Measurements from ENCODE around the gene HDLBP. TPM values are rescaled to one million over a fixed set of nuclear protein-coding genes. Genes with fewer than 3 reads are reported as not detected.

Gene HDLBP
- total and polyA plus RNA-seq, 10 of the 15 experiments (the other 5 are each of a cell fraction or from before 2014, with no cell fraction given): 19.5 to 383 (median 249) TPM

DNA sequence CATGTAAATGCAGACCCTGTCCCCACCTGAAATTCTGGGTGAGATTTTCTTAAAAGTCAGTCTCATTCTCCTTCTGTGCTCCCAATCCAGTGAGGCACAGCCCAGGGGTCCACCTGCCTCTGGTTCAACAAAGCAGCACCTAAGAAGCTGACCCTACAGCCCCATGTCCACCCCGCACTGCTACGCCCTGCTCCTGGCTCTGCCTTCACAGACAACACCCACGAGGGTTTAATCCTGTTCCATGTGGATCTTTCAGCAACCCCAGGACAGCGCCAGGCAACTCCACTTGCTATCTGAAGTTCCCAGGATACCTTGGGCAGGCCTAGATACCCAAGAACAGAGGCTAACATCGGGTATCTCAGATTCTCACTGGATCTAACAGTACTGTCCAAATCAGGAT, 44.9 kb downstream of the HDLBP start:
- SMC1A ChIA-PET (ENCODE audit: uncharacterized antibody, unreplicated experiment): no interaction called here
- peaks cover 63% of the 10 kb centered on the region for H3K79me2 ChIP-seq (ENCODE audit: control insufficient read depth, insufficient read depth, low read length)
- no peak overlapping the region for H3K27ac ChIP-seq (ENCODE audit: control insufficient read depth, insufficient read depth)
- H3K4me2 ChIP-seq (ENCODE audit: control insufficient read depth, insufficient read depth): peak overlapping the region; percentile 85
- FAIRE-seq (no peak), DNase-seq (ENCODE audit: low read depth, low spot score) (no peak), ATAC-seq (no peak)
- no peaks in the 10 kb centered on the region for H3K9me3 ChIP-seq (replicated peaks; ENCODE audit: control insufficient read depth, insufficient read depth, low read length)
- no peaks in the 10 kb centered on the region for H3K27me3 ChIP-seq (replicated peaks in 1 of 2; ENCODE audit: control insufficient read depth in 2 of 2, insufficient read depth in 2 of 2, low read length in 1 of 2)
- H2AFZ ChIP-seq (ENCODE audit: control insufficient read depth, low read depth, low read length): no peak overlapping the region
- peaks cover 17% of the 10 kb centered on the region for H3K4me1 ChIP-seq (ENCODE audit: control insufficient read depth, insufficient read depth, low read length)
- CTCF ChIA-PET: interaction anchor here (0.5 to 0.8 kb wide), 2 partner anchors 121 to 138 kb away, joined by 3 read pairs; no protein-coding TSS in a partner anchor
- POLR2A ChIA-PET: no interaction called here
- intact Hi-C loops (cut with micrococcal nuclease; ENCODE audit: unreplicated experiment) (no loop called here), in situ Hi-C loops (cut with MboI) (no loop called here)
- peaks cover 12% of the 10 kb centered on the region for H4K20me1 ChIP-seq (ENCODE audit: control insufficient read depth, insufficient read depth)
- TF ChIP-seq POLR2AphosphoS5 (IDR thresholded peaks at IDR 0.05; ENCODE audit: low read length): 0 out of 2 replicates have a peak, but pooled peaks have one; percentile 21
- no peak for TF ChIP-seq MYC (IDR thresholded peaks at IDR 0.05; ENCODE audit: insufficient read depth, insufficient read length, insufficient replicate concordance, low read length, severe bottlenecking)
- peak overlapping the region; percentile 84 for H3K9ac ChIP-seq (ENCODE audit: control insufficient read depth, insufficient read depth, low read length)
- H3K4me3 ChIP-seq: peak overlapping the region; percentile 75; the same call in 1 of the 2 replicates
- 92% methylated on average over 5 of the region's 5 CpGs for WGBS (ENCODE audit: insufficient coverage, insufficient replicate concordance, low lambda C conversion rate, missing lambda C conversion rate)
- peaks cover 11 to 19% of the 10 kb centered on the region in 2 experiments for H3K36me3 ChIP-seq (ENCODE audit: control insufficient read depth in 2 of 2, insufficient read depth in 2 of 2, low read length in 1 of 2)
- RAD21 ChIA-PET (ENCODE audit: unreplicated experiment): no interaction called here
- no TSS peak for BruUV-seq (replicated peaks)

DNA sequence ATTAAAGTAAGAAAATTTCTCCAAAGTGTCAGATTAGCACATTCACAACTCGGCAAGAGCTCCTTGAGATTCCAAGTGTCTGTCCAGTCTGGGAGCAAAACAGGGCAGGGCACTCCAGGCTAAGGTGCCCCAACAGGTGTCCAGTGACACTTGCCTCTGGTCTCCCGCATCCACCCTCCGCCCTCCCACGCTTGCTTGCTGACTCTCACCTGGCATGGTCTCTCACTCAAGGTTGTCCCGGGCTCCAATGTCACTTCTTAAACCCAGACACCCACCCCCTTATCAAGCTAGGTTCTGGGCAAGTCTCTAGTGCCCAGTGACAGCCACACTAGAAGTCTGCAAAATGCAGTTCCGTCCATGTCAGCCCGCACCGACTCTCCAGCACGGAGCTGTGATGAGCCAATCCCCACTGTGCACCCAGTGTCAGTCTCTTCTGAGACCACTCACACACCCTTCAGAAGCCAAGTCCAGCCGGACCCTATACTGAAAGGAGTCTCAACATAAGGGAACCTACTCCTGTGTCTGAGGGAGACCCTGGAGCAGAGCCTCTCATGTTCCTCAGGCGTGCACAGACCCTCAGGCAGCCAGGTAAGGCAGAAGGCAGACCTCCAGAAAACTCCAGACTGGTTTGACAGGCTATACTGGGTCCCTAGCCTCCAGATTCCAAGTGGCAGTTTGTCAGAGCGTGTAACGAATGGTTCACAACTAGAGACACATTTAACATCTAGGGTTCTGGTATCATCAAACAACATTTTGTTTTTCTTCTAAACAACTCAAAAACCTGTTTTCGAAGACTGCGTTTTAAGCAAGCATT, 45.6 kb downstream of the HDLBP start:
- SMC1A ChIA-PET (ENCODE audit: uncharacterized antibody, unreplicated experiment): no interaction called here
- BruUV-seq (replicated peaks): no TSS peak
- no peak for FAIRE-seq

More for the DNA sequence above, 45.6 kb downstream of the HDLBP start:
- WGBS (ENCODE audit: insufficient coverage, insufficient replicate concordance, low lambda C conversion rate, missing lambda C conversion rate): 98% methylated on average over 15 of the region's 15 CpGs
- Histone ChIP-seq H3K27ac (ENCODE audit: control insufficient read depth, insufficient read depth) (no peak overlapping the region), H3K4me1 (ENCODE audit: control insufficient read depth, insufficient read depth, low read length) (peaks cover 17% of the 10 kb centered on the region), H3K9me3 (replicated peaks; ENCODE audit: control insufficient read depth, insufficient read depth, low read length) (no peaks in the 10 kb centered on the region), H3K9ac (ENCODE audit: control insufficient read depth, insufficient read depth, low read length) (peak overlapping the region; percentile 84), H3K79me2 (ENCODE audit: control insufficient read depth, insufficient read depth, low read length) (peaks cover 59% of the 10 kb centered on the region), H3K4me2 (ENCODE audit: control insufficient read depth, insufficient read depth) (peak overlapping the region; percentile 28), H2AFZ (ENCODE audit: control insufficient read depth, low read depth, low read length) (no peak overlapping the region), H3K4me3 (no peak overlapping the region), H4K20me1 (ENCODE audit: control insufficient read depth, insufficient read depth) (peaks cover 12% of the 10 kb centered on the region), H3K27me3 (replicated peaks in 1 of 2; ENCODE audit: control insufficient read depth in 2 of 2, insufficient read depth in 2 of 2, low read length in 1 of 2) (no peaks in the 10 kb centered on the region), H3K36me3 (ENCODE audit: control insufficient read depth in 2 of 2, insufficient read depth in 2 of 2, low read length in 1 of 2) (peaks cover 14 to 20% of the 10 kb centered on the region in 2 experiments)
- CTCF ChIA-PET: no interaction called here
- POLR2A ChIA-PET: no interaction called here
- DNase-seq (ENCODE audit: low read depth, low spot score) (no peak), ATAC-seq (no peak)
- TF ChIP-seq FOS (IDR thresholded peaks at IDR 0.05; ENCODE audit: borderline replicate concordance, extremely low read depth, insufficient read length): no peak
- TF ChIP-seq, protein P1, sequence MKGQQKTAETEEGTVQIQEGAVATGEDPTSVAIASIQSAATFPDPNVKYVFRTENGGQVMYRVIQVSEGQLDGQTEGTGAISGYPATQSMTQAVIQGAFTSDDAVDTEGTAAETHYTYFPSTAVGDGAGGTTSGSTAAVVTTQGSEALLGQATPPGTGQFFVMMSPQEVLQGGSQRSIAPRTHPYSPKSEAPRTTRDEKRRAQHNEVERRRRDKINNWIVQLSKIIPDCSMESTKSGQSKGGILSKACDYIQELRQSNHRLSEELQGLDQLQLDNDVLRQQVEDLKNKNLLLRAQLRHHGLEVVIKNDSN (IDR thresholded peaks at IDR 0.05; ENCODE audit: borderline replicate concordance, extremely low read length, insufficient read depth, low read depth, low read length): no peak
- TF ChIP-seq RELA (IDR thresholded peaks at IDR 0.05; ENCODE audit: borderline replicate concordance, partially characterized antibody): no peak
- TF ChIP-seq, protein P2, sequence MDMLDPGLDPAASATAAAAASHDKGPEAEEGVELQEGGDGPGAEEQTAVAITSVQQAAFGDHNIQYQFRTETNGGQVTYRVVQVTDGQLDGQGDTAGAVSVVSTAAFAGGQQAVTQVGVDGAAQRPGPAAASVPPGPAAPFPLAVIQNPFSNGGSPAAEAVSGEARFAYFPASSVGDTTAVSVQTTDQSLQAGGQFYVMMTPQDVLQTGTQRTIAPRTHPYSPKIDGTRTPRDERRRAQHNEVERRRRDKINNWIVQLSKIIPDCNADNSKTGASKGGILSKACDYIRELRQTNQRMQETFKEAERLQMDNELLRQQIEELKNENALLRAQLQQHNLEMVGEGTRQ (IDR thresholded peaks at IDR 0.05; ENCODE audit: borderline replicate concordance, low read depth, low read length): no peak
- TF ChIP-seq SIN3A (IDR thresholded peaks at IDR 0.05; ENCODE audit: low read depth, low read length): no peak
- TF ChIP-seq RAD21 (IDR thresholded peaks at IDR 0.05; ENCODE audit: insufficient read depth, low read depth, low read length): no peak
- TF ChIP-seq, protein P3, sequence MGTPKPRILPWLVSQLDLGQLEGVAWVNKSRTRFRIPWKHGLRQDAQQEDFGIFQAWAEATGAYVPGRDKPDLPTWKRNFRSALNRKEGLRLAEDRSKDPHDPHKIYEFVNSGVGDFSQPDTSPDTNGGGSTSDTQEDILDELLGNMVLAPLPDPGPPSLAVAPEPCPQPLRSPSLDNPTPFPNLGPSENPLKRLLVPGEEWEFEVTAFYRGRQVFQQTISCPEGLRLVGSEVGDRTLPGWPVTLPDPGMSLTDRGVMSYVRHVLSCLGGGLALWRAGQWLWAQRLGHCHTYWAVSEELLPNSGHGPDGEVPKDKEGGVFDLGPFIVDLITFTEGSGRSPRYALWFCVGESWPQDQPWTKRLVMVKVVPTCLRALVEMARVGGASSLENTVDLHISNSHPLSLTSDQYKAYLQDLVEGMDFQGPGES (IDR thresholded peaks at IDR 0.05): no peak
- no peak for TF ChIP-seq NFXL1 (IDR thresholded peaks at IDR 0.05; ENCODE audit: borderline replicate concordance)
- intact Hi-C loops (cut with micrococcal nuclease; ENCODE audit: unreplicated experiment): no loop called here
- in situ Hi-C loops (cut with MboI): no loop called here
- RAD21 ChIA-PET (ENCODE audit: unreplicated experiment): interaction anchor here (0.7 kb wide), 1 partner anchor 40 kb away, joined by 3 read pairs; no protein-coding TSS in a partner anchor

Data from GM12878 (cell line).